H9 (cell line): Measurements from ENCODE around the gene GCNT1. TPM values are rescaled to one million over a fixed set of nuclear protein-coding genes. Genes with fewer than 3 reads are reported as not detected.
"Not testable (repeated sequence)": the region's sequence is repeated elsewhere in the genome, so short reads cannot be mapped to it uniquely, and the experiment has no call there.

Source experiments
- DNase-seq: peaks from one replicate; pipeline ENCODE4 v3.0.0-alpha.2; 2017
- H2AFZ ChIP-seq: one replicate; pipeline ENCODE4 v1.6.1; 2013; ENCODE audit warnings: mild to moderate bottlenecking, low read length, control low read depth, moderate library complexity
- H2AK5ac ChIP-seq: 2 replicates; pipeline ENCODE4 v1.6.1; 2013; ENCODE audit warnings: low read length, control low read depth, mixed read lengths; ENCODE audit not compliant: insufficient read length
- H2BK120ac ChIP-seq: one replicate; pipeline ENCODE4 v1.6.1; 2013; ENCODE audit warnings: low read depth, mild to moderate bottlenecking, low read length, control low read depth, inconsistent platforms; ENCODE audit not compliant: poor library complexity, severe bottlenecking
- H2BK12ac ChIP-seq: 2 replicates; pipeline ENCODE4 v1.6.1; 2013; ENCODE audit warnings: low read length, control low read depth, mixed read lengths, low read depth; ENCODE audit not compliant: insufficient read length
- H2BK15ac ChIP-seq: 2 replicates; pipeline ENCODE4 v1.6.1; 2013; ENCODE audit warnings: low read depth, low read length, control low read depth
- H2BK20ac ChIP-seq: one replicate; pipeline ENCODE4 v1.6.1; 2013; ENCODE audit warnings: low read depth, mild to moderate bottlenecking, low read length, control low read depth, inconsistent platforms; ENCODE audit not compliant: poor library complexity, severe bottlenecking
- H2BK5ac ChIP-seq: 2 replicates; pipeline ENCODE4 v1.6.1; 2013; ENCODE audit warnings: low read length, control low read depth, mixed read lengths; ENCODE audit not compliant: insufficient read length
- H3K14ac ChIP-seq: 2 replicates; pipeline ENCODE4 v1.6.1; 2013; ENCODE audit warnings: low read length, control low read depth; ENCODE audit not compliant: insufficient read depth
- H3K18ac ChIP-seq: 2 replicates; pipeline ENCODE4 v1.6.1; 2013; ENCODE audit warnings: low read depth, mild to moderate bottlenecking, mixed read lengths, low read length, control low read depth; ENCODE audit not compliant: insufficient read length
- H3K23ac ChIP-seq: 2 replicates; pipeline ENCODE4 v1.6.1; 2013; ENCODE audit warnings: low read length, control low read depth, mixed read lengths, low read depth; ENCODE audit not compliant: insufficient read length
- H3K23me2 ChIP-seq: 2 replicates; pipeline ENCODE4 v1.6.1; 2013; ENCODE audit warnings: low read depth, mild to moderate bottlenecking, mixed read lengths, low read length, control low read depth; ENCODE audit not compliant: insufficient read length, poor library complexity, severe bottlenecking
- H3K27ac ChIP-seq: 2 replicates; pipeline ENCODE4 v1.5.1; 2013; ENCODE audit warnings: low read length, control low read depth, mixed read lengths, low read depth; ENCODE audit not compliant: insufficient read length
- H3K27me3 ChIP-seq: 2 replicates; pipeline ENCODE4 v1.6.1; 2013; ENCODE audit warnings: low read length, control low read depth, inconsistent platforms; ENCODE audit not compliant: insufficient read depth
- H3K4ac ChIP-seq: 2 replicates; pipeline ENCODE4 v1.6.1; 2013; ENCODE audit warnings: low read depth, mild to moderate bottlenecking, control low read depth, inconsistent platforms, low read length, moderate library complexity
- H3K4me1 ChIP-seq: 2 replicates; pipeline ENCODE4 v1.6.1; 2013; ENCODE audit warnings: low read length, control low read depth, inconsistent platforms; ENCODE audit not compliant: insufficient read depth
- H3K4me2 ChIP-seq: 2 replicates; pipeline ENCODE4 v1.6.1; 2013; ENCODE audit warnings: low read length, control low read depth, mixed read lengths; ENCODE audit not compliant: insufficient read length, insufficient read depth
- H3K56ac ChIP-seq: 2 replicates; pipeline ENCODE4 v1.6.1; 2013; ENCODE audit warnings: low read depth, mild to moderate bottlenecking, mixed read lengths, low read length, control low read depth; ENCODE audit not compliant: insufficient read length
- H3K79me1 ChIP-seq: 2 replicates; pipeline ENCODE4 v1.6.1; 2013; ENCODE audit warnings: low read depth, mild to moderate bottlenecking, moderate library complexity, low read length, control low read depth, inconsistent platforms; ENCODE audit not compliant: insufficient read depth, poor library complexity, severe bottlenecking
- H3K79me2 ChIP-seq: 2 replicates; pipeline ENCODE4 v1.6.1; 2013; ENCODE audit warnings: low read length, control low read depth, inconsistent platforms; ENCODE audit not compliant: insufficient read depth
- H3K9ac ChIP-seq: 2 replicates; pipeline ENCODE4 v1.6.1; 2013; ENCODE audit warnings: low read length, control low read depth, mixed read lengths; ENCODE audit not compliant: insufficient read length; ENCODE audit errors: extremely low read depth
- H3K9me3 ChIP-seq: one replicate; pipeline ENCODE4 v1.6.1; 2013; ENCODE audit warnings: low read depth, low read length, inconsistent platforms; ENCODE audit not compliant: control insufficient read depth
- H3T11ph ChIP-seq: one replicate; pipeline ENCODE4 v1.6.1; 2013; ENCODE audit warnings: mild to moderate bottlenecking, low read length, control low read depth, inconsistent platforms
- H4K20me1 ChIP-seq: one replicate; pipeline ENCODE4 v1.6.1; 2013; ENCODE audit not compliant: control insufficient read depth, insufficient read length, insufficient read depth
- H4K5ac ChIP-seq: 2 replicates; pipeline ENCODE4 v1.6.1; 2013; ENCODE audit warnings: low read depth, mild to moderate bottlenecking, mixed read lengths, low read length, control low read depth; ENCODE audit not compliant: insufficient read length
- H4K8ac ChIP-seq: replicated peaks from 2 replicates; pipeline ENCODE4 v1.6.1; 2013; ENCODE audit warnings: low read length, control low read depth, mixed read lengths, low read depth; ENCODE audit not compliant: insufficient read length
- H4K91ac ChIP-seq: 2 replicates; pipeline ENCODE4 v1.6.1; 2013; ENCODE audit warnings: low read depth, mild to moderate bottlenecking, moderate library complexity, mixed read lengths, low read length, control low read depth; ENCODE audit not compliant: insufficient read length
- H3K27ac Mint-ChIP-seq, 3 experiments: 2 replicates in 2 of 3; 3 replicates in 1 of 3; pipeline ENCODE4 v1.8.0; 2020 to 2021; ENCODE audit warnings: mixed read lengths in 3 of 3, mild to moderate bottlenecking in 1 of 3, moderate library complexity in 1 of 3
- H3K27me3 Mint-ChIP-seq: 2 replicates; pipeline ENCODE4 v1.8.0; 2021; ENCODE audit warnings: low read depth, mild to moderate bottlenecking, moderate library complexity, mixed read lengths
- H3K36me3 Mint-ChIP-seq, 3 experiments: 2 replicates in 2 of 3; 3 replicates in 1 of 3; pipeline ENCODE4 v1.8.0; 2020 to 2021; ENCODE audit warnings: low read depth in 3 of 3, mixed read lengths in 3 of 3; ENCODE audit not compliant: insufficient read depth in 1 of 3
- H3K4me1 Mint-ChIP-seq, 2 experiments: 2 replicates each; pipeline ENCODE4 v1.8.0; 2020; ENCODE audit warnings: mixed read lengths in 2 of 2
- H3K4me3 Mint-ChIP-seq, 2 experiments: 2 replicates in 1 of 2; 3 replicates in 1 of 2; pipeline ENCODE4 v1.8.0; 2020 to 2021; ENCODE audit warnings: mild to moderate bottlenecking in 2 of 2, mixed read lengths in 2 of 2, moderate library complexity in 1 of 2
- H3K9me3 Mint-ChIP-seq, 2 experiments: 2 replicates in 1 of 2; 3 replicates in 1 of 2; pipeline ENCODE4 v1.8.0; 2020; ENCODE audit warnings: mild to moderate bottlenecking in 2 of 2, mixed read lengths in 2 of 2, moderate library complexity in 1 of 2
- CTCF ChIP-seq: fragments of 200-600 bp; sonication (generic); conservative IDR thresholded peaks from 3 replicates; pipeline ENCODE4 v1.8.0; 2021; ENCODE audit warnings: antibody characterized with exemption, mild to moderate bottlenecking
- WGBS: extraction: QIAGEN DNeasy Blood & Tissue Kit; methylation state at CpG from one replicate; pipeline ENCODE4 v1.1.7; 2013; ENCODE audit warnings: missing lambda C conversion rate, low lambda C conversion rate, mixed read lengths; ENCODE audit not compliant: insufficient read length; ENCODE audit errors: extremely low coverage; 5-methylcytosine and 5-hydroxymethylcytosine counted together
- total RNA-seq: library from RNA; stranded (reverse); gene quantifications from 2 replicates; pipeline ENCODE4 v1.2.1, GENCODE V29; 2021

GCNT1 gene
- total RNA-seq, 1 experiment from 2014 or later = 35.6 TPM

DNA sequence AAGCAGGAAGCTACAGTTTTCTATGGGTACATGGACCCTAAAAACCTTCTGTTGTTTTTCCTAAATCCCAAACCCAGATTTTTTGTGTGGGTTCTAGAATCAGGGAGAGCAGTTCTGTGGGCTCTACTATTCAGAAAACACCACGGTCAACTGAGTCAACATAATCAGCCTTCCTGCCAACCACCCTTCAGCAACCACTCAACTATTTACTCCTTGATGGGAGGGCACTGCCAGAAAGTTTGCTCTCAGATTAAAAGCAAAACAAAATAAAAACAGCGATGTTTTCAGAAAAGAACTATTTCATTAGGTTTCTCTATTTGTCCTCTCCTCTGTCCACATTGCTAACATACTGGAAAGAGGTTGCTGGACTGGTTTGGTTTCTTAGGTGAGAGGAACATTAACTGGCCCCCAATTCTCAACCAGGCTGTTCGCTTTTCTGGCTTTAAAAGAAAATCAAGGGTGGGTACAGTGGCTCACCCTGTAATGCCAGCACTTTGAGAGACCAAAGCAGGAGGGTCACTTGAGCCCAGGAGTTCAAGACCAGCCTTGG, 72.3 kb downstream of the GCNT1 start:
- H3K27ac Mint-ChIP-seq = no peak overlapping the region
- Histone ChIP-seq H2BK20ac (no peak overlapping the region), H4K8ac (no peak overlapping the region), H3K79me2 (no peaks in the 10 kb centered on the region; the same call in 1 of the 2 replicates), H4K91ac (no peak overlapping the region), H3K27me3 (no peaks in the 10 kb centered on the region), H4K5ac (no peak overlapping the region), H2AFZ (no peak overlapping the region), H2AK5ac (no peak overlapping the region), H3K79me1 (no peaks in the 10 kb centered on the region), H3K4me1 (no peaks in the 10 kb centered on the region), H2BK12ac (no peak overlapping the region), H3K14ac (no peak overlapping the region), H3K4me2 (no peak overlapping the region), H3K9me3 (no peaks in the 10 kb centered on the region), H3K27ac (no peak overlapping the region), H3K4ac (no peak overlapping the region), H3T11ph (no peak overlapping the region), H3K56ac (no peak overlapping the region), H3K23me2 (no peaks in the 10 kb centered on the region), H2BK120ac (no peak overlapping the region), H3K23ac (no peak overlapping the region), H3K9ac (no peak overlapping the region), H4K20me1 (no peaks in the 10 kb centered on the region), H2BK5ac (no peak overlapping the region), H3K18ac (no peak overlapping the region), H2BK15ac (no peak overlapping the region)
- peaks cover 7 to 13% of the 10 kb centered on the region in 2 experiments for H3K4me1 Mint-ChIP-seq
- H3K27me3 Mint-ChIP-seq = no peaks in the 10 kb centered on the region
- H3K36me3 Mint-ChIP-seq = no peaks in the 10 kb centered on the region; a peak in 1 of 7 replicates
- no CpG with 5 or more reads among the region's 3 CpGs for WGBS
- no peak for DNase-seq
- no peaks in the 10 kb centered on the region; a peak in 2 of 5 replicates for H3K9me3 Mint-ChIP-seq
- no peak for TF ChIP-seq CTCF
- no peak overlapping the region for H3K4me3 Mint-ChIP-seq

DNA sequence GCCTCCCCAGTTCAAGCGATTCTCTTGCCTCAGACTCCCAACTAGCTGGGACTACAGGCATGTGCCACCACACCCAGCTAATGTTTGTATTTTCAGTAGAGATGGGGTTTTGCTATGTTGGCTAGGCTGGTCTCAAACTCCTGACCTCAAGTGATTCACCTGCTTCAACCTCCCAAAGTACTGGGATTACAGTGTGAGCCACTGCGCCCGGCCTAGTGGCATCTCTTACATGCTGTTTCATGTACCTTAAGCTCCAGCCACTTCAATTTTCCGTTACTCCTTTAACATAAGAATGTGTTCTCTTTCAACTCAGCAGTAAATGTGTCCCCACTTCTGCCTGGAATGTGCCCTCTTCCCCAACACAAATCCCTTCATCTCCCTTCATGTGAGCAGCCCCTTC, 73.9 kb downstream of the GCNT1 start:
- H2BK15ac ChIP-seq, H3K4me2 ChIP-seq, H4K91ac ChIP-seq, H3K27ac ChIP-seq, H2BK12ac ChIP-seq, DNase-seq, H3K9me3 Mint-ChIP-seq, H3K23ac ChIP-seq, H3K79me1 ChIP-seq, H4K5ac ChIP-seq, H2BK120ac ChIP-seq, H4K20me1 ChIP-seq, H2BK20ac ChIP-seq, H3K79me2 ChIP-seq, H3K18ac ChIP-seq, H3K27me3 ChIP-seq, H3K4me1 ChIP-seq, H4K8ac ChIP-seq, H2BK5ac ChIP-seq, H3K36me3 Mint-ChIP-seq, H3K9me3 ChIP-seq, H3K9ac ChIP-seq, H3T11ph ChIP-seq, H2AFZ ChIP-seq, H3K27me3 Mint-ChIP-seq, H3K4me3 Mint-ChIP-seq, H3K4ac ChIP-seq, H2AK5ac ChIP-seq, H3K14ac ChIP-seq, H3K23me2 ChIP-seq, H3K56ac ChIP-seq: not testable (repeated sequence)
- no CpG with 5 or more reads among the region's 4 CpGs for WGBS
- peaks cover 7 to 13% of the 10 kb centered on the region in 2 experiments for H3K4me1 Mint-ChIP-seq
- H3K27ac Mint-ChIP-seq = peak overlapping the region in 1 of 3 experiments; percentile 3; a peak in 1 of 7 replicates
